Activated CD4-positive, CD25-positive, alpha-beta regulatory T cell treated with anti-CD3 and anti-CD28 coated beads, Interleukin-2, amount 50 U/mL, for 72 hours (primary cell): Measurements from ENCODE around the gene STRBP.
"Not testable (repeated sequence)": the region's sequence is repeated elsewhere in the genome, so short reads cannot be mapped to it uniquely, and the experiment has no call there.

Experiments used
- DNase-seq: peaks from one replicate; pipeline ENCODE4 v3.0.0; 2021

The STRBP gene

DNA sequence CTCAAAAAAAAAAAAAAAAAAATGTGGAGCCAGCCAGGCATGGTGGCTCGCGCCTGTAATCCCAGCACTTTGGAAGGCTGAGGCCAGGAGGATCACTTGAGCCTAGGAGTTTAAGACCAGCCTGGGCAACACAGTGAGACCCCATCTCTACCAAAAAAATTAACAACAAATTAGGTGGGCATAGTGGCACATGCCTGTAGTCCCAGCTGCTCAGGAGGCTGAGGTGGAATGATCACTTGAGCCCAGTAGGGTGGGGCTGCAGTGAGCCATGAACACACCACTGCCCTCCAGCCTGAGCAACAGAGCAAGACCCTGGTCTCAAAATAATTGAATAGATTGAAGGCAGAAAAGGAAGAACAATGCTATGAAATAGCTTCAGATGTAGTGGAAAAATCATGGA, 82.4 kb downstream of the STRBP start:
- DNase-seq = not testable (repeated sequence)

DNA sequence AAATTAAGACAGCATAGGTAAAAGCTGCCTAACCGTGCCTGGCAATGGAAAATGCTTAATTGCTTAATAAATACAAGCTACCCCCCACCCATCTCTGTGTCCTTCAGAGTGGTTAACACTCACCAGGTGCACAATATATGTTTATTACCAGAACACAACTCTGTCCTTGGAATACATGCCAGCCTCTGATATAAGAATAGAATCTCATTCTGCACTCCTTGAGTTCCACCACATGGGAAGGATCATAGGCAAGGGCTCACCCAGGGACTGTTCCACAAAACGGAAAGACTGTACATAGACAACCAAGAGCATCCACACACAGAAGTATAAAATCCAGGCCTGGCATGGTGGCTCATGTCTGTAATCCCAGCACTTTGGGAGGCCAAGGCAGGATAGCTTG, 91.4 kb downstream of the STRBP start:
- DNase-seq = no peak

DNA sequence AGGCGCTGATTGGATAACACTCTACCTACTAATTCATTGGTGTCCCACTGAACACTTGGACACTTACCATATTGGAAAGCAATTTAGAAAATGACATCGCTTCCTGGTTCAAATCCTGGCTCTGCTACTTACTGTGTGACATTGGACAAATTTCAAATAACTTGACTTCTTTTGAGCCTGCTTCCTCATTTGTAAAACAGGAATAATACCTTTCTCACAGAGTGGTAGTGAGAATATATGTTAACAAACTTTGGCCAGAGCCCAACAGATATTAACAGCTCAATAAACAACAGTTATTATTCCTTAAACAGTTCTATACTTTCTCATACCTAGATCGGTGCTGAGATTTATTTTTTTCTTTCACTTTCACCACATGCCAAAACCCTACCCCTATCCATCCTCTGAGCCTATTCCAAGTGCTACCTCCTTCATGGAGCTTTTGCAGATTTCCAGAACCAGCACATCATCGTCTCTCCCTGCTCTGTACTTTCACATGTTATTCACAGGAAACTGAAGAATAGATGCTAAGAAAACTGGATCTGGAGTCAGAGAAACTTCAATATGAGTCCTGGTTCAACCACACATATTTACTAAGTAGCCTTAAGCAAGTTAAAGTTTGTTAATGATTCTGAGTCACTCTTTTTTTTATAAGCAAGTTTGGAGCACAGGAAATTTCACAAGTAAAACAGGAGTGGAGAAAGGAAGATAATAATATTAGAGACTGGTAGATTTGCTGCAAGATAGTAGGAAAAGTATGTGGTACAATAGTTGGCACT, 92.3 kb downstream of the STRBP start:
- no peak for DNase-seq

DNA sequence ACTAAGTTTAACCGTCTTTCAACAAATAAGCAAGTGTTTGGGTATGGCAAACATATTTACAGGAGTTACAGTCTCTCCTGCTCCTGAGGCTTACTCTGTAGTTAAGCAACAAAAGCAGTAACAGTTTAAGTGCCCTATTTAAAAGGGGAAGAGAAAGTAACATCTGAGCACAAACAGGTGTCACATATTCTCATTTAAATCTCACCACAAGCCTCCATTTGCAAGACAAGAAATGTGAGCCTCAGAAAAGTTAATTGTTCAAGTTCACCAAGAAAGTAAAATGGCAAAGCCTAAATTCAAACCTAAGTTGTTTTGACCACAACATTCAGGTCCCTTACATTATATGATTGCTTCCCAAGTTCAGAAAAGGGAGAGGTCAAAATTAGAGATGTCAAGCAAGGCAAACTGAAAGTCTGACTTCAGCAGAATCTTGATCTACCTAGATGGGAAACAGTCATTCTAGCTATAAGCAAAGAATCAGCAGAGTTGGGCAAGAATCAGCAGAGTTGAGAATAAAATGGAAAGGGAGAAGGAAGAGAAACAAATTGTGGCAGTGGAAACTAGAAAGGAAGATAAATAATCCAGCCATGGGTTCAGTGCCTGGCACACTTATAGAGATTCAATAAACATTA, 93.4 kb downstream of the STRBP start:
- DNase-seq = no peak

DNA sequence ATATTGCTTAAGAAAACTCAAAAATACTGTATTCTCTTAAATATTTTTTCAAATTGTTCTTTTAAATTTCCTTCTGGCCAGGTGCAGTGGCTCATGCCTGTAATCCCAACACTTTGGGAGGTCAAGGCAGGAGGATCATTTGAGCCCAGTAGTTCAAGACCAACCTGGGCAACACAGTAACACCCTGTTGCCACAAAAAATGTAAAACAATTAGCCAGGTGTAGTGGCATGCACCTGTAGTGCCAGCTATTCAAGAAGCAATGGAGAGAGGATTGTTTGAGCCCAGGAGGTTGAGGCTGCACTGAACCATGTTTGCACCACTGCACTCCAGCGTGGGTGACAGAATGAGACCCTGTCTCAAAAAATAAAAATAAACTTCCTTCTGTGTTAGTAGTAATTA, 94.3 kb downstream of the STRBP start:
- no peak for DNase-seq

DNA sequence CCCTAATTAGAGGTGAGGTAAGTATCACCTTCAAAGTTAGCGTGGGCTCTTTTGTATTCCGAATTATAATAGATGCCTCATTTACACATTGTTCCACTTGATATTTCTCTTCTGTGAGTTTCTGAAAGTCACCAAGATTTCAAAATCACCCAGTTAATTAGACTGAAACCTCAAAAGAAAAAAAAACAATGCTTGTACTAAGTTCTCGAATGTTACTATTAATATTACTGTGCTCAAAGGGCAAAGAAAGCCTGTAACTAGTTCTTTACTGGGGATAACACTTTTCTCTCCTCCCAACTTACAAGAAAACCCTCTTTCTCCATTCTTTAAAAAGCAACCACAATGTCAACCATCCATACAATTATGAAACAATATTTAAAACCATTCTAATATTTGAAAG, 98.5 kb downstream of the STRBP start:
- no peak for DNase-seq

DNA sequence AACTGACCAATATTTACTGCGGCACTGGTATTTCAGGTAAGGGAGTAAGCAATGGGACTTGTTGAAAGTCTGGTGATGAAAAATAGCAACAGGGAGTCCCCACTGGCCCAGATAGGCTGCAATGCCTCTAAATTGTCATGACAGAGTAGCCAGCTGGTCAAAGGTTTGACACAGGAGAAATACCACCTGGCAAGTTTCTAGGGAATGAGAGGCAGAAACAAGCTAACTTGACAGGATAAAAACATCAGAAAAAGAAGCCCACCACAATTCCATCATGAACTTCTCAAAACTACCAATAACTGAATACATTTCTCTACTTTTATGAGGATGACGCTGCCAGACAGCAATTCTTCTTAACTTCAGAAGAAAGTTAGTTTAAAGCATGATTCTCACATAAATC, 99.8 kb downstream of the STRBP start:
- no peak for DNase-seq

DNA sequence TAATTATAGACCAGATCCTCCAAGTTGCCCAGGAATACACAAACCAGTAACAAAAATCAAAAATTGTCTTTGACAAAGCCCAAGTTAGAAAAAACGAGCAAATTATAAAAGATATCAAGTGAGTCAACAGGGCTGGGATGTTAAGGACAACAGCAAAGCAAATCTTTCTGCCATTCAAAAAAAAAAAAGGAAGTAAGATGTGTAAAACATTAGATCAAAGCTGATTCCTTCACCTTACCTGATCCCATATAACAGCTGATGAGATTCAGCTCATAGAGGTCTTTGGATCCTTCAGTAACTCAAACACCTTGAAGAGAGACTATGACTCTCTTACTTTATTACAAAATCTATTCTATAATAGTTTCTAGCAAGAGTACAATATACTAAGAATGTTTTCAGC, 100.9 kb downstream of the STRBP start:
- DNase-seq = no peak

DNA sequence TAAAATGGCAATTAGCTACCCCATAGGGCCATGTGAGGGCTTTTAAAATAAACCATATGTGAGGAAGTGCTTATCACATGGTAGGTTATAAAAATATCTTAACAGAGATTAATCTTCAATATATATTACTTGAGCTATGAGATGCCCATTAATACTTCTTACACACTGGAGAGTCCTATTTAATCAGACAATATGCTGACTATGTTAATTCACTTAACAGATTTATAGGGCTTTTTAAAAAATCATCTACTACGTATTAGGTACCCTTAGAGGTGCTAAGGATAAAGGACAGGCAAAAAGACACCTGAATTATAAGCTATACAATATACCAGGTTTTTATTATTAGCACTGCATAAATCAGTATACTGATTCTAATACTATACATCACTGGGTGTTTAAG, 102.6 kb downstream of the STRBP start:
- DNase-seq = no peak

DNA sequence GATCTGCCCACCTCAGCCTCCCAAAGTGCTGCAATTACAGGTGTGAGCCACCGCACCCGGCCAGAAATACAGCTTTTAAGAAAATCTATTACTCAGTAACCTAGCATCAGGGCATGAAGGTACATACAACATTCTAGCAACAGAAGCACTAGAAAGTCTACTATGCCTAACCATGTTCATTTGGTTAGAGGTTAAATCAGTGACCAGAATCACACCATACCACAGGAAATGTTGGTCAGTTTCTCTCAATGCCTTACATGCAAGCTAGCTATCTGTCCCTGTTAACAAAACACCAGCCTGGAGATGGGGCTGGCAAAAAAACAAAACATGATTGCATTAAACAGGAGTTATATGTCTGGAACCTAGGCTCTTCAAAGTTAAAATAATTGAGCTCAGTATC, 104.1 kb downstream of the STRBP start:
- no peak for DNase-seq

DNA sequence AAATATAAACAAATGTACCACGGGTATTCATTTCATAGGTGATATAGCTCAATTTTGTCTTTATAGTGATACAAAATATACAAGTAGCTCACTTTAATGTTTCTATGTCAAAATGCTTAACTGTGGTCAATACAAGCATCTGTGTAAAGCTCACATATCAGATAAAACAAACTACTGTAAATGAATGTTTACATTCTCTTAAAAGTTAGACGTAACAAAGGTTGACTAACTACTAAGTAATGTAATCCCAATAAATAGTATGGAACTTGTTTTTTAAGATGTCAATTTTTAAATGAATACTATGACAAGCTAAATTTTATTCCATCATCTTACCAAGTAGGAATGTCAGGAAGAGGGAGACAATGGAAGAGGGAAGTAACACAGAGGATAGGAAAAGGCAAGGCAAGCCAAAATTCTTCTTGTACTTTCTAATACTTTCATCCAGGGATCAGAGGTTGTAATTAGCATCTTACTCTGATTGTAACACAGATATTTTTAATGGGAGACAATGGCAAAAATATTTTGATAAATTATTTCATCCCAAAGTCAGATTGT, 105.5 kb downstream of the STRBP start:
- DNase-seq = no peak

DNA sequence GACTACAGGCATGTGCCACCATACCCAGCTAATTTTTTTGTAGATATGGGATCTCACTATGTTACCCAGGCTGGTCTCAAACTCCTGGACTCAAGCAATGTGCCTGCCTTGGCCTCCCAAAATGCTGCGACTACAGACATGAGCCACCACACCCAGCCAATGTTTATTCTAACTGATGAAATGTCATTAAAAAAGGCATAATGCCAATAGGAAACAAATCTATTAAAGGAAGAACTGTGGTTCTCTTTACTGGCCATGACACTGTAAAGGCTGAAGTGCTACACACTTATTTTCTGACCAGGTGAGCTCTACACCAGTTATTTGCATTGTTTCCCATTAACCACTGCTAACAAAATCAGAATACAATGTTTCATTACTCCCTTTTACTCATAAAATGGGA, 106.0 kb downstream of the STRBP start:
- DNase-seq = no peak

DNA sequence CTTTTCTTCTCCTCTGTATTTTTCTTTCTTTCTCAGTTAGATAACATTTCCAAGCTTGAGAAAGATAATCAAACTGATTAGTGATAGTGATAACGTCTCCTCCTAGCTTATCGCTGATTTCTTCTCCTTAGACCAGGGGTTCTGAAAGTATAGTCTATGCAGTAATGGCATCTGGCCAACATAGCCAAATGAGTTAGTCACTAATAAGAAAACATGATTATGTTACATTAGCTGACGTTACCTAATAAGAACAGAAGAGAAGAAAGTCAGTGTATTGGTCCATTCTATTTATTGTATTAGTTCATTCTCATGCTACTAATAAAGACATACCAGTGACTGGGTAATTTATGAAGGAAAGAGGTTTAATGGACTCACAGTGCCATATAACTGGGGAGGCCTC, 111.2 kb downstream of the STRBP start:
- DNase-seq = no peak

DNA sequence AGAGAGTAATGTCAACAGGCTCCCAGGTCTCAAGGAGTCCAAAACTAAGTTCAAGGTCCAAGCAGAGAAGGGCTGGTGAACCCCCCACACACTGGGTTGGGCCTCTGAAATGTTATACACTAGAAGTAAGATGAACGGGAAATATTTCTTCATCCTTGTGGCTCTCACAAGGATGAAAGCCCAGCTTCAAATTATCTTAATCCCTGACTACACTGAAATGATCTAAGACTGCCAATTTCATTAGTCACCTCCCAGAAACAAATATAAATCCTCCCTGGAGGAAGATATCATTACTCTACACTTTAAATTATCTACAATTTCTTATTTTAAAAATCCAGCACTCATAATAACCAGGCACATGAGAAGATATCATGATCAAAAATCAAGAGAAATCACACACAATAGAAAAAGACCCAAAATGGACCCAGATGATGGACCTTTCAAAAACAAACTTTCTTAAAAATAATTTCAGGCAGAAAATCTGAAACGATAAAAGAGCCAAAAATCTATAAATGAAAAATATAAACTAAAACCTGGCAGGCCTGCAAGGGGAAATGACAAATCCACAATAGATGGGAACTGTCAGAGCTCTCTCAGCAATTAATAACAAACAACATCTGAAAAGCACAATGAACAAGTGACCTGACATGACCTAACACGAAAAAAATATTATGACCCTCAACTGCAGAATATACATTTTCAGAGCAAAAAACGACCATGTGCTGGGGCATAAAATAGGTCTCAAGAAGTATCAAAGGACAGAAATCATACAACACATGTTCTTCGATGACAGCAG, 117.5 kb downstream of the STRBP start:
- no peak for DNase-seq

DNA sequence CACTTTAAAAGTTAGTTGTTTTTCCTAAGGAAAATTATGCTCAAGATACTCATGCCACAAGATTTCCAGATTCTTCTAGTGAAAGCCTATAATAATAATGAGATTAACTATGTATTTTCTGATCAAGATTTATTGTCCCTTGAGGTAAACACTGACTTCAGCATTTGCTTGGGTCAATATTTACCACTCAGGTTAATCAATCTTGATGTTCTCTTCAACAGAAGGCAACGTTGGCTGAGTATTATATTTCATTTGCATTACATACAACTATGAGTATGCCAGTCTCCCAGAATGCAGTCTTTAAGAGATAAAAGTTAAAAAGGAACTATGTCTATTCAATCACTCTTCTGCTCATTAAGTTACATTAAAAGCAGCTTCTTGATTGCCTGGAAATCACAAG, 119.3 kb downstream of the STRBP start:
- DNase-seq = no peak

DNA sequence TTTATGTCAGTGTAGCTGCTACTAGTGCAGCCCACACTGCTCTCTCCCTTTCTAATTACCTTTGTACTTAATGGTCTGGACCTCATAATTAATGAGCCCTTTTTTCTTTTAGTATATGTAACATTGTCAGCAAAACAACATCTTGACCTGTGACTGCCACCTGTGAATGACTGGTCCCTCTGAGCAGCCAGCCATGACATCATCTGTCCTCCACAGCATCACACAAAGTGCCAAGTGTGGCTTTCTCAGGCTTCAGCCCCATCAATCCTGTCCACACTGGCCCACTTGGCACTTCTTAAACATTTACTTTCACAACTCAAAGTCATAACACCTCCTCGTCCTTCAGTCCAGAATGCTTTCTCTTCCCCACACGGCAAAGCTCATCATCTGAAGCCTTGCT, 130.2 kb downstream of the STRBP start:
- DNase-seq = no peak

DNA sequence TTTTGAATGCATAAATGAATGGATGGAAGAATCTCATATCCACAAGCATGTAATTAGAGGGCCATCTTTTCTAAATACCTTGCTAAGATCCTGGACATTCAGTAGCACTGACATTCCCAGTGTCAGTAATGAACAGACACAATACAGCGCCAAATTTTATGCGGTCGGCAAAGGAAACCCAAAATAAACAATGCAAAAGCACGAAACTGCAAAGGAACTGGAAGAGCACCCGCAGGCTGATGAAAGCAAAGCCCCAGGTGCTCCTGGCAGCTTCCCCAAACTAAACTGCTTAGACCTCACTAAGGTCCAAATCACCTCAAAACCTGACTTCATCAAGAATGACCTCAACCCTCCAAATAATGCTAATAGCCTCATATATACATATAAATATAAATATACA, 133.0 kb downstream of the STRBP start:
- DNase-seq = no peak

DNA sequence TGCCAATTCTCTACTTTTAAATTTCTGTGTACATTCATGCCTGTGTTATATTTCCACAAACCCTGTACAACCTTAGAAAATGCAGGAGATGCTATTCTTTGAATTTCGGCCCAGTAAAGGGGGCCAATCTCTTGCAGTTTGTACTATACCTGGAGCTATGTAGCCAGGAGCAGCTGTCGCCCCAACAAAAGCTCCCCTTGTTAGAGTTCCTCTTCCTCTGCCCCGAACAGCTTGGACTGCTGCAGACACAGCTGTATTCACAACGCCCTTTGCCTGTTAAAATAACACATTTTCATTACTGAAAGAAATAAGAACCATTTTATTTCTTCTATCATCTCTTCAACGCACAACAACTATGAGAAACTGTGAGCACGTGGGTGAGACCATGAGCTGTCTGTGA, 135.7 kb downstream of the STRBP start:
- no peak for DNase-seq

DNA sequence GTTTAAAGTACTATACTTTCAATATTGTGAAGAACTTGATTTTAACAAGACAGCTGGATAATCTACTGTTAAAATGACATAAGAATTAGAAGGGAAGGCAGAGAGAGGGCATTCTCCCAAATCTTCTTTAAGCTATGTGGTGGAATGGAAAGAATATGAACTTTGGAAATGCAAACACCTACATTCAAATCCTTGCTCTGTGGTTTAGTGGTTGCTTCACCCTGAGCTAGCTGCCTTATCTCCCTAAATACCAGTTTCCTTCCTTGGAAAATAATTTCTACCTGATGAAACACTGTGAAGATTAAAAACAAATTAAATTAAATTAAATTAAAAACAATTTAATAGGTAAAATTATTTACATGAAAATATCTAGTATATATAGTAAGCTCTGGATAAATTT, 136.4 kb downstream of the STRBP start:
- DNase-seq = no peak

DNA sequence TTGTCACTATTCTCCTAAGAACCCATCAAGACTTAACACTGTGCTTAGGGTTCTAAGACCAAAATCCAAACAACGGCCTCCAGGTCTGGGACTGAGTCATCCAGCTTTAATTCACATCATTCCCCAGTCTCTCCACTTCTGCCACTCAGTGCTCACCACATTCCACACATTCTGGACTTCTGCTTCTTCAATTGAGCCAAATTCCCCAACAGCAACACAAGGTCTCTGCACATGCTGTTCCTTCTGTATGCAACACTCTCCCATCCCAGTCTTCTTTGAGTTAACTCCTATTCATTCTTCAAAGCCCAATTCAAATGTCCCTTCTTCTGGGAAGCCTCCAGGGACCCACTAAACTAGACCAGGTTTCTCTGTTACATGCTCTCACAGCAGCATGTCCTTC, 137.1 kb downstream of the STRBP start:
- no peak for DNase-seq

DNA sequence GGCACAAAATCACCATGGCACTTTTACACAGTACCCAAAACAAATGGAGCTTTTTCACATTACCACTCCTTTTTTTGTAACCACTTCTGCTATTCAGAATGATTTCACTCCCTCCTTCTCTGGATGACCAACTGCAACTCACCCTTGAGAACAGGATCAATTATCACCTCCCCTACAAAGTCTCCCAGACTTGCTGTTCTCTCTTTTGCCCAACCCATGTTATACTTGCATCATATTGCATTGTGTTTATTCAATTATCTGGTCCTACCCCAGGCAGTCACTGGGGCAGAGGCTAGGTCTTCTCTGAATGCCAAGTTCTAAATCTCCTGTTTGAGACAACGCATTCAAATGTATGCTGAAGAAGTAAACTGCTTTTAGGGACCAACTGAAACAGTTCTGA, 139.0 kb downstream of the STRBP start:
- DNase-seq = no peak

DNA sequence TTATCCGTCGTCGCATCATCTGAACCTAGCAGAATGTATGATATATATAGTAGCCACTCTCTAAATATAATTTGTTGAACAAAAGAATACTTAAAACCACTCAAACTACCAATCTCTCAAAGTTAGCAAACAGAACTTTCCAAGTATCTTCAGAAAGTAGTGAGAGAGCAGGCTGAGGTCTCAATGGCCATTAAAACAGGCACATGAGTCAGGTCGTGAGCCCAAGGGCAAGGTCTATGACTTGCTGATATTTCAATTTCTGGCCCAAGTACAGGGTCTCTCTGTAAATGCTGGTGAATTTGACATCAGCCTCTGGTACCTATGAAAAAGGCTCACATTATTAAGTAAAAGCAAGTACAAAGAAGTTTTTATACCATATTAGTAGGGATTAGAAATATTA, 139.8 kb downstream of the STRBP start:
- no peak for DNase-seq

DNA sequence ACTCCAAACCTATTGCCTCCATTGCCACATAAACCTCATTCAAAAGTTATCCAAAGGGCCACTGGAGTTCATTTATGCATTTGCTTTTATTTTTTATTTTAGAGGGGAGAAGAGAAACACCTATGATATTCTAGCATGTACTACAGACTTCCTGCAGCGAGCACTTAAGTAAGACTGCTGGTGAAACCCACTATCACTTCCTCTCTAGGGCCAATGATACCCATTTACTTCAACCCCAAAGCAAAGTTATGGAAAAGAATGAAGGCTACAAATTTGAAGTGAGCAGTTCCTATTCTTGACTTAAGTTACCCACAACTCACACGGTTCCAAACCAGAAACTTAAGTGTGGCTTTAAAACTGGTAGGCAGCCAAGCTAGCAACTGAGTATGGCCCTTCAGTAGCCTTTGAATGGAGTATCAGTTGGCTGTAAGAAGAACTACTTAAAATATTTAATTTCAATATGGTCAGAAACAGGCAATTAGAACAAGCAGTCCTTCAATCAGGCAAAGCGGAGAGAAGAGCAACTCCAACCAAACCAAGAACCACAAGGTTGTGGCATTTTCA, 140.8 kb downstream of the STRBP start:
- no peak for DNase-seq

DNA sequence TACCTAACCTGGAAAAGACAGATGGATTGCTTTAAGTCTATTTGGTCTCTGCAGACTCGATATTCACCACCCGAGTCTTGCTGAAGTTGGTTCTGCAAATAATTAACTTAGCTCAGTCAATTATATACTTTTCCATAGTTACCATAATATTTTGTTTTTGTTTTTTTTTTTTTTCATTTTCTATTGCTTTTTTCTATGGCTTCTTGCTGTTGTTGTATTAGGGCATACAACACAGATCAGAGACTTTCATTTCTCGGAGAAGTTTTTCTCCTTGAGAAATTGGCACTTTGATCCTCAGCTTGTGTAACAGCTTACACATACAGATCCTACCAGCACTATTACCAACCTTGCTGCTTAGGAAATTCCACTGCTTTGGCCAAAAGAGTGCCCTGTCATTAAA, 146.9 kb downstream of the STRBP start:
- DNase-seq = no peak
